IMR-90 (cell line): ENCODE results near the gene PLAAT3.

Experiments
- BHLHE40 ChIP-seq: fragments of 150-350 bp; IDR thresholded peaks from 2 replicates; pipeline ENCODE4 v1.6.1; 2016; ENCODE audit warnings: mild to moderate bottlenecking, low read depth, low read length
- CEBPB ChIP-seq: IDR thresholded peaks from 2 replicates; pipeline ENCODE4 v1.6.1; 2012; ENCODE audit warnings: low read depth, low read length, improper control_type of control experiment
- MAFK ChIP-seq: IDR thresholded peaks from 2 replicates; pipeline ENCODE4 v1.6.1; 2012; ENCODE audit warnings: low read depth, low read length, improper control_type of control experiment
- MAZ ChIP-seq: IDR thresholded peaks from 2 replicates; pipeline ENCODE4 v1.6.1; 2012; ENCODE audit warnings: low read depth, mild to moderate bottlenecking, low read length, improper control_type of control experiment, moderate library complexity, borderline replicate concordance
- MXI1 ChIP-seq: IDR thresholded peaks from 2 replicates; pipeline ENCODE4 v1.6.1; 2012; ENCODE audit warnings: low read depth, mild to moderate bottlenecking, low read length, moderate library complexity, borderline replicate concordance
- NFE2L2 ChIP-seq: fragments of 150-350 bp; IDR thresholded peaks from 2 replicates; pipeline ENCODE4 v1.6.1; 2016; ENCODE audit warnings: low read depth, mild to moderate bottlenecking, low read length
- POLR2A ChIP-seq: IDR thresholded peaks from 2 replicates; pipeline ENCODE4 v1.6.1; 2012; ENCODE audit warnings: mild to moderate bottlenecking, low read depth, low read length
- RAD21 ChIP-seq: IDR thresholded peaks from 2 replicates; pipeline ENCODE4 v1.6.1; 2012; ENCODE audit warnings: low read length, improper control_type of control experiment
- RCOR1 ChIP-seq: IDR thresholded peaks from 2 replicates; pipeline ENCODE4 v1.6.1; 2012; ENCODE audit warnings: mild to moderate bottlenecking, low read length, improper control_type of control experiment; ENCODE audit not compliant: insufficient replicate concordance
- RFX5 ChIP-seq: IDR thresholded peaks from 2 replicates; pipeline ENCODE4 v1.8.0; 2012; ENCODE audit warnings: low read depth, mild to moderate bottlenecking, low read length, moderate library complexity
- SMC3 ChIP-seq: fragments of 150-350 bp; IDR thresholded peaks from 2 replicates; pipeline ENCODE4 v1.6.1; 2016; ENCODE audit warnings: low read depth, mild to moderate bottlenecking, antibody characterized with exemption, low read length, moderate library complexity
- TF ChIP-seq, protein P1 (sequence below): conservative IDR thresholded peaks from 2 replicates; pipeline ENCODE4 v1.5.1; 2012; ENCODE audit warnings: mild to moderate bottlenecking, low read depth, low read length, improper control_type of control experiment
- TF ChIP-seq, protein P2 (sequence below): fragments of 150-350 bp; IDR thresholded peaks from 2 replicates; pipeline ENCODE4 v1.6.1; 2017; ENCODE audit warnings: mild to moderate bottlenecking, antibody characterized with exemption, low read length, low read depth
- TF ChIP-seq, protein P3 (sequence below): fragments of 150-350 bp; IDR thresholded peaks from 2 replicates; pipeline ENCODE4 v1.6.1; 2016; ENCODE audit warnings: low read depth, mild to moderate bottlenecking, low read length, moderate library complexity, borderline replicate concordance

DNA sequence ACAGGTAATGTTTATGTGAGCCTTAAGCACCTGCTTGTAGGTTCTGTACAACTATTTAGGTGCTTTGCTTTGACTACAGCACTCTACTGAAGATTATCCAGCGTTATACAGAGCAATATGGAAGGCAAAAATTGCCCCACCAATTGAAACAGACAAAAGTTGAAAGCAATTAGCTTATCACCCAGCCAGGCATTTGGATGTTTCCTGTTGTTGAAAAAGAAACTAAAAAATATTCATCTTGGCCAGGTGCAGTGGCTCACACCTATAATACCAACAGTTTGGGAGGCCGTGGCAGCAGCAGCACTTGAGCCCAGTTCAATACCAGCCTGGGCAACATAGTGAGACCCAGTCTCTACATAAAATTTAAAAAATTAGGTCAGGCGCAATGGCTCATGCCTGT lies 38.4 kb upstream of the PLAAT3 start:
- TF ChIP-seq, protein P1, sequence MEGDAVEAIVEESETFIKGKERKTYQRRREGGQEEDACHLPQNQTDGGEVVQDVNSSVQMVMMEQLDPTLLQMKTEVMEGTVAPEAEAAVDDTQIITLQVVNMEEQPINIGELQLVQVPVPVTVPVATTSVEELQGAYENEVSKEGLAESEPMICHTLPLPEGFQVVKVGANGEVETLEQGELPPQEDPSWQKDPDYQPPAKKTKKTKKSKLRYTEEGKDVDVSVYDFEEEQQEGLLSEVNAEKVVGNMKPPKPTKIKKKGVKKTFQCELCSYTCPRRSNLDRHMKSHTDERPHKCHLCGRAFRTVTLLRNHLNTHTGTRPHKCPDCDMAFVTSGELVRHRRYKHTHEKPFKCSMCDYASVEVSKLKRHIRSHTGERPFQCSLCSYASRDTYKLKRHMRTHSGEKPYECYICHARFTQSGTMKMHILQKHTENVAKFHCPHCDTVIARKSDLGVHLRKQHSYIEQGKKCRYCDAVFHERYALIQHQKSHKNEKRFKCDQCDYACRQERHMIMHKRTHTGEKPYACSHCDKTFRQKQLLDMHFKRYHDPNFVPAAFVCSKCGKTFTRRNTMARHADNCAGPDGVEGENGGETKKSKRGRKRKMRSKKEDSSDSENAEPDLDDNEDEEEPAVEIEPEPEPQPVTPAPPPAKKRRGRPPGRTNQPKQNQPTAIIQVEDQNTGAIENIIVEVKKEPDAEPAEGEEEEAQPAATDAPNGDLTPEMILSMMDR: no peak
- TF ChIP-seq MAZ (no peak), POLR2A (no peak), SMC3 (no peak), CEBPB (no peak), NFE2L2 (no peak), BHLHE40 (no peak), RAD21 (no peak), RFX5 (no peak), MXI1 (no peak), MAFK (no peak), RCOR1 (no peak)
- TF ChIP-seq, protein P2, sequence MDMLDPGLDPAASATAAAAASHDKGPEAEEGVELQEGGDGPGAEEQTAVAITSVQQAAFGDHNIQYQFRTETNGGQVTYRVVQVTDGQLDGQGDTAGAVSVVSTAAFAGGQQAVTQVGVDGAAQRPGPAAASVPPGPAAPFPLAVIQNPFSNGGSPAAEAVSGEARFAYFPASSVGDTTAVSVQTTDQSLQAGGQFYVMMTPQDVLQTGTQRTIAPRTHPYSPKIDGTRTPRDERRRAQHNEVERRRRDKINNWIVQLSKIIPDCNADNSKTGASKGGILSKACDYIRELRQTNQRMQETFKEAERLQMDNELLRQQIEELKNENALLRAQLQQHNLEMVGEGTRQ: no peak
- TF ChIP-seq, protein P3, sequence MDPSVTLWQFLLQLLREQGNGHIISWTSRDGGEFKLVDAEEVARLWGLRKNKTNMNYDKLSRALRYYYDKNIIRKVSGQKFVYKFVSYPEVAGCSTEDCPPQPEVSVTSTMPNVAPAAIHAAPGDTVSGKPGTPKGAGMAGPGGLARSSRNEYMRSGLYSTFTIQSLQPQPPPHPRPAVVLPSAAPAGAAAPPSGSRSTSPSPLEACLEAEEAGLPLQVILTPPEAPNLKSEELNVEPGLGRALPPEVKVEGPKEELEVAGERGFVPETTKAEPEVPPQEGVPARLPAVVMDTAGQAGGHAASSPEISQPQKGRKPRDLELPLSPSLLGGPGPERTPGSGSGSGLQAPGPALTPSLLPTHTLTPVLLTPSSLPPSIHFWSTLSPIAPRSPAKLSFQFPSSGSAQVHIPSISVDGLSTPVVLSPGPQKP: no peak
